HG03097 (cell line): ENCODE results near the gene ADH6.
"Not testable (repeated sequence)": the region's sequence is repeated elsewhere in the genome, so short reads cannot be mapped to it uniquely, and the experiment has no call there.

Experiments
- ATAC-seq: cut with Tn5 transposase; IDR thresholded peaks from one replicate; pipeline ENCODE4 v1.9.1; 2021; ENCODE audit not compliant: unreplicated experiment, low FRiP score

ADH6 gene

DNA sequence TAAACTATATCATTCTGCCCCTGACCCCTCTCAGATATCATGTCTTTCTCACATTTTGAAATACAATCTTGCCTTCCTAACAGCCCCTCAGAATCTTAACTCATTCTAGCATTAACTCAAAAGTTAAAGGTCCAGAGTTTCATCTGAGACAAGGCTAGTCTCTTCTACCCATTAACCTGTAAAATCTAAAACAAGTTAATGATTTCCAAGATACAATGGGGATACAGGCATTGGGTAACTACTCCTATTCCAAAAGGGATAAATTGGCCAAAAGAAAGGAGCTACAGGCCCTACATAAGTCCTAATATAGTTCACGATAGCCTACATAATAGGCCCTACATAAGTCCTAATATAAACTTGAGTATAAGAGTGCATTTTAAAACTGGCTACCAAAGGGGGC lies 18.9 kb downstream of the ADH6 start:
- no peak for ATAC-seq

DNA sequence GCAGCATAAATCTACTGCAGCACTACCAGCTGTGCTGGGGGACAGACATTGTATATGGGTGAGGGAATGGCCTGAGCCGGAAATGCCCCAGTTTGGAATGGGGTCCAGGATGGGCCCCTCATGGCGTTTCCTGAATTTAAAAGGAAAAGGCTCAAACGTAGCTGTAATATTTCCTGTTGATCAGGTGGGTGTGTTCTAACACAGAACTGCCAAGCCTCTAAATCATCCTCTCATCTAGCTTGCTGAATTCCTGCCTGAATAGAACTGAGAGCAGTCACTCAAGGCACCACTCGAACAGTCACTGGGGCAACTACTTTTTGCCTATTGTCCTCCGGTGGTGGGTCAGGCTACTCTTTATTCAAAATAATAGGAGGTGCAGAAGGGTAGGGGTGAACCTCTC lies 28.7 kb downstream of the ADH6 start:
- no peak for ATAC-seq

DNA sequence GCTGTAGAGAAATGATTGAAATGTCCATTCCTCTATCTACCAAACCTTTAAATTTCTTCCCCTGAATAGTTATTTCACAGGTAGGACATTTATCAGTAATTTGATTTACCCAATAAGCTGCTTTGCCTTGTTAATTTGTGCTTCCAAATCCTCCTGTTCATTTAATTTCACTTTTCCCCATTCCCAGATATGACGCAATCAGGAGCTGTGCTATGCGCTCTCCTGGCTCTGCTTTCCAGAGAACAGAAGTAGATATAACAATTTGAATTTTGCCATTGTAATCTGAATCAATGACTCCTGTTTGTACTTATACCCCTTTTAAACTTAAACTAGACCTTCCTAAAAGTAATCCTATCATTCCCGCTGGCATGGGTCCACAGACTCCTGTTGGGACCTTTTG lies 29.1 kb downstream of the ADH6 start:
- not testable (repeated sequence) for ATAC-seq

DNA sequence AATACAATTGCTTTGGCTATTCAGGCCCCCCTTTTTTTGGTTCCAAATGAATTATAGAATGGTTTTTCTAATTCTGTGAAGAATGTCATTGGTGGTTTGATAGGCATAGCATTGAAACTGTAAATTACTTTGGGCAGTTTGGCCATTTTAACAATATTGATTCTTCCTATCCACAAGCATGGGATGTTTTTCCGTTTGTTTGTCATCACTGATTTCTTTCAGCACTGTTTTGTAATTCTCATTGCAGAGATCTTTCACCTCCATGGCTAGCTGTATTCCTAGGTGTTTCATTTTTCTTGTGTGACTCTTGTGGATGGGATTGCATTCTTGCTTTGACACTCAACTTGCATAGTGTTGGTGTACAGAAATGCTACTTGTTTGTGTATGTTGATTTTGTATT lies 33.0 kb downstream of the ADH6 start:
- ATAC-seq: no peak

DNA sequence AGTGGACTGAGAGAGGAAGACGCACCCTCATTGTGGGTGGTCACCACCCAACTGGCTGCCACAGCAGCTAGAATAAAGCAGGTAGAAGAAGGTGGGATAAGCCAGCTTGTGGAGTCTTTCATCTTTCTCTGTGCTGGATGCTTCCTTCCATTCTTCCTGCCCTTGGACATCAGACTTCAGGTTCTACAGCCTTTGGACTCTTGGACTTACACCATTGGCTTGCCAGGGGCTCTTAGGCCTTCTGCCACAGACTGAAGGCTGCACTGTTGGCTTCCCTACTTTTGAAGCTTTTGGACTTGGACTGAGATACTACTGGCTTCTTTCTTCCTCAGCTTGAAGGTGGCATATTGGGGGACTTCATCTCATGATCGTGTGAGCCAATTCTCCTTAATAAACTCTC lies 33.5 kb downstream of the ADH6 start:
- ATAC-seq: no peak

DNA sequence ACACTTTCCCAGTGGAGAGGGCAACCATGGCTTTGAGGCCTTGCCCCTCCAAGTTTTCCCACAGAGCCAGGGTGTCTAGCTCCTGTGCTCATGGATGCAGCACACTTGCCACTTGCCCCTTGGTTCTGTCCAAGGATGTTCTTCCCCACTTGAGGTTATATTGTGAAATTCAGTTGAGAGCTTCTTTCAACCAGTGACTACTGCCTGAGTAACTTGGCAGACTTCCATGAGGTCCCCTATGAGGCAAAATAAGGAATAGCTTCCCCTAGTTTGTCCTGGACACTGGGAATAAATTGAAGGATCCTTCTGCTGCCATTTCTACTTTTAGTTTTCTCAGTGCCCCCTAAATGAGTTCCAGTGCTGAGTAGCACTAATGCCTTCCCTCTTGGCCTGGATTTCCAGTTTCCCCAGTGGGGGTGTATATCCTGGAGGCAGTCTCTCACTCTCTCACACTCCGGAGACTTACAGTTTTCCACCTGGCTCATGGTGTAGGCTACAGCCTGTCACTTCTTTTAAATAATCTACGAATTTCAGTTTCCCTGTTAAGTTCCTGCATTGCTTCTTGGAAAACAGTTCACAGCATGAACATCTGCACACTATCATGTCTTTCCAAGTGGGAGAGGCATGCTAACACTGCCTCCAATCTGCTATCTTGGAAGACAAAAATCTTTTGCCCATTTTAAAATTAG lies 38.5 kb downstream of the ADH6 start:
- no peak for ATAC-seq

DNA sequence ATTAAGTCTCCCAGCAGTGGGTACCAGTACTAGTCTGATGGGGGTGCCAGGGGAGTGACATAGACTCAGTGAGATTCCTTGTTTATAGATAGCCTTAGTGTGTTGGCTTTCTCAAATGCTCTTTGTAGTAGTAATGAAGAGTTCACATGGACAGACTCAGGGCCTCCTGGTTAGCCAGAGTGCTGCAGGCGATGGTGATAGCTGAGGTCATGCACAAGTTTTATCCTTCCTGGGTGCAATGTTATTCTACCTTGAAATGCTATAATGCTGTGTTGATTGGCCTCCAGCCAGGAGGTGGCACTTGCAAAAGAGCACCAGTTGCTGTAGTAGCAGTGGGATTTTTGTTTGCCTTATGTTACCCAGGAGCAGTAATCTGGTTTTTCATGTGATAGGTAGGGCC lies 39.4 kb downstream of the ADH6 start:
- no peak for ATAC-seq

DNA sequence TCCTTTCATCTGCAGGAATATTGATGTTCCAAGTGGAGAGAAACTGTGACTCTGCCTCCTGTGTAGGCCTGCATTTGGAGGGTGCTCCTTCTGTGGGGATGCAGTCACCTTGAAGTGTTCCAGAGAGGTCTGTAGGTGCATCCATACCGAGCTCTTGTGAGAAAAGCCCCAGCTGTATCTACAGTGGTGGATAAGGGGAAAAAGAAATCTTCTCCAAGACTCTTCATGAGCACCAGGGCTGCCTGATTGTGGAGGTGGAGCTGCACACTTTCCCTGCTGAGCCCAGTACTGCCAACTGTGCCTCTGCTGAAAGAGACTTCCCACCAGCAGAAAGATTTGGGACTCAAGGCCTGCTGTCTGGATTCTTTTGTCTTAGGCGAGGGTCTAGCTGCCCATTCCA lies 39.9 kb downstream of the ADH6 start:
- no peak for ATAC-seq

DNA sequence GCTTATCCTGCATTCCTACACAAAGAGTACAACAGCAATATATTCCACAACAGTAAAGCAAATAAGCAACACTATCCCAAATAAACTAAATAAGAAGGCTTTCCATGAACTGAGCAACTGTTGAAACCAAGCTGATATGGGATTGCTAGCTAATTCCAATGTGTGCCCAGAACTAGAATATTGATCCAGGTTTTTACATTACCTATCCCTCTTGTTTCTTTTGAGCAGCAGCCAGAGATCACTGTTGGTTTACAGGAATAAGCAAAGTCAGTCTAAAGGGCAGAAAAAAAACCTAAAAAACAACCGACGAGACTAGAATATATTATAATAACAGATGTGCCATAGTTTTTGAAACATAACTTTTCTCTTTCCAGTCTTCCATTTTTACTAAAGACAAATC lies 52.5 kb downstream of the ADH6 start:
- ATAC-seq: no peak

DNA sequence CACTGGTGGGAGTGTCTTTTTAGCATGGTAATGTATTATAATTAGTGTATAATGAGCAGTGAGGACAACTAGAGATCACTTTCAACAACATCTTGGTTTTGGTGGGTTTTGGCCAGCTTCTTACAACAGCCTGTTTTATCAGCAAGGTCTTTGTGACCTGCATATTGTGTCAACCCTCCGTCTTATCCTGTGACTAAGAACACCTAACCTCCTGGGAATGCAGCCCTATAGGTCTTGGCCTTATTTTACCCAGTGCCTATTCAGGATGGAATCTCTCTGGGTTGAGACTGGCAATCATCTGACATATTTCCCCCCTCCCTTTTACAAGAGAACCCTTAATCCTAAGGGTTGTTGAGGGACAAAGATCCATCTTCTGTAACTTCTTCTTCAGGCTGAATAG lies 53.1 kb downstream of the ADH6 start:
- ATAC-seq: no peak

DNA sequence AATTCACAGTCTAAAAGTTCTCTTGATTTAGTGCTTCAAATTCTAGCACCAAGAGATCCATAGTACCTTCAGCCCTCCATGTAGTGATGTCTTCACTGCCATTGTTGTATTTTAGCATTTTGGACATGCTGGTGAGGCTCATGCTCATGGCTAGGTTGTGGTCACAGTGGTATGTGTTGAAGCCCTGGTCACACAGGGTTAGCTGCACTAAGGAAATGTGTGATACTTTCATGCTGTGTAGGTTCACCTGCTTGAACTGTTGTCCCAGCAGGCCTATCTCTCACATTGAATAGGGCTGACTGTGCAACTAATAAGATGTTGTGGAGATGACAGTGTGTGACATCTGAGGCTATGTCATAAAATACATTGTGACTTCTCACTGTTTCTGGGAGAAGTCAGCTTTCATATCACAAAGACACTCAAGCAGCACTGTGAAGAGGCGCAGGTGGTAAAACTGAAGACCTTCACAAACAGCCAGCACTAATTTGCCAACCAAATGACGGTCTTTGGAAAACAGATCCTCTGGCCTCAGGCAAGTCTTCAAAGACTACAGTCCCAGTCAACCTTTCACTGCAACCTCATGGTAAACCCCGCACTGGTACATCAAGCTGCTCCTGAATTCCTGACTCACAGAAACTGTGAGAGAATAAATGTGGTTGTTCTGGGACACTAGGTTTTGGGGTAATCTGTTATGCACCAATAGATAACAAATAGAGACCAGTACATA lies 57.5 kb downstream of the ADH6 start:
- no peak for ATAC-seq

DNA sequence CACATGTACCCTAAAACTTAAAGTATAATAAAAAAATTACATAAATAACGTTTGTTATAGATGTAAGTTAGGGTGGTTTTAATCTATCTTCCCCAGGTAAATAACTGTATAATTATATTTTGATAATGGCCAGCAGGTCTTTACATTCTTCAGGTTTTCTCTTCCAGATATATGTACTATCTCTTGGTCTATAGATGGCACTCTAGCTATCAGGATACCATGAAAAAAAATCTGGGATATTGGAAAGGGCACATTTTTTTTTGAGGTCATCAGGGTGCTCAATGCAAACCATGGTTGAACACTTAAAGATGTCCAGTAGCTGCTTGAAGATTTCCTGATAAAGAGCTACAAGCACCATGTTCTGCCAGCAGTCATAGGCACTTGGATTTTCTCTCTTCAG lies 59.3 kb downstream of the ADH6 start:
- no peak for ATAC-seq

DNA sequence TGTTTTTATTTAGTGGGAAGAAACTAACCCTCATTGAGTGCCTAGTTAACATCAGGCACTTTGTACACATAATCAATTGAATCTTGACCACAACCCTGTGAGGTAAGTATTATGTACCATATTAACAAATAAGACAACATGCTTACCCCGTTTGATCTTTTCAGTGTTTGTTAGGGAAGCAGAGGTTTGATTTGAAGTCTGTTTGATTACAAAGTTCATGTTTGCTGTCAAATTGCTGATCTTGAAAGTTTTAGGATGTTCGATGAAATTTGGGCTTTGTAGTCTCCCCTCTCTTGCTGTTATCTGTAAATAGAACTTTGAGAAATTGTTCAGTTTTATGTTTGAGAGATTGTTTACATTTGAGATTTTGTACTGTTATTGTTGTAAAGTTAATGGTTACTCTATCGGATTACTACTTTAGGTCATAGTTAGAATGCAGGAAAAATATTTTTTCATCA lies 61.5 kb downstream of the ADH6 start:
- ATAC-seq: no peak

DNA sequence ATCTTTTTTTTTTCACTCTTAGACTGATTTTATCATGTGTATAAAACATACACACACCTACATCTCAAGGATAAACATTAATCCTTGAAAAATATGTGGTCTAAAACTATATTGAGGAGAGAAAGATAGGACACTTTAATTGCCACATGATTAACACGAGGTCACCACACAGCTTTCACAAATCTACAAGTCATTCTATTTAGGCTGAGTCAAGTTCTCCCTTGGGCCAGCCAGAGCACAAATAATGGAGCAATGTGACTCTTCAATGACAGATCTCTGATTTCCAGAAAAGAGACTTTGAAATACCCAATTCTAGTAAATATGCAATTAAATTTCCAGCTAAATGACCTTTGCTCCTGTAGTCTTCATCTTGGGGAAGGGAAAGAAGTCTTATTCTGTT lies 62.1 kb downstream of the ADH6 start:
- no peak for ATAC-seq

DNA sequence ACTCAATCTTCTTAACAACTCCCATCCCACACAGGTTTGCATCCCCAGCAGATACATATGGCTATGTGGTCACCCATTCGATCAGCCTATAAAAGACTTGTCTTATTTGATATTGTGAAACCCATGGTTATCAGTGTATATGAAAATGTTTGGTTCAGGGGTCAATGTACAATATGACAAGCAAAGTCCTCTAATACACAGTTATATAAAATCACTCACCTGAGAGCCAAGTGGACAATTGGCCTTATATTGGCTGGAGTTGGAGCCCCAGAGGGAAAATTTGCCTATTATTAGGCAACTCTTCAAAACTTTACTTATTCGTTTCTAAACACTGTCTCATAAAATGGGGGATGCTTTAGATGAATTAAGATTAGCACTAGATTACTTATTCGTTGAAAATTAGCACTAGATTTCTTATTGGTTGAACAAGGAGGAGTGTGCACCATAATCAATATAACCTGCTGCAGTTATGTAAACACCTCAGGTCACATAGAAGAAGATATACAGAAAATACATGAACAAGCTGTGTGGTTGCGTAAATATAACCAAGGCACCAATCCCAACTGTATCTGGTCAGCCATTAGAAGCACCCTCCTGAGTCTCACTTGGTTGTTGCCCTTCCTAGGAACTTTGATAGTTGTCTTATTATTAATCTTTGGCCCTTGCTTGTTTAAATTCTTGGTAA lies 64.2 kb downstream of the ADH6 start:
- ATAC-seq: no peak
